Bronchial epithelial cell (primary cell): Measurements from ENCODE around the gene TRABD2B. TPM values are rescaled to one million over a fixed set of nuclear protein-coding genes. Genes with fewer than 3 reads are reported as not detected.

ENCODE experiments used
- DNase-seq: peaks from one replicate; pipeline ENCODE4 v3.0.0-alpha.2; 2010; ENCODE audit warnings: low read depth
- FAIRE-seq: peaks from 2 replicates; lab custom pipeline; 2011; peaks lifted over from hg19 to GRCh38; lab: Jason Lieb, UNC
- H3K27me3 ChIP-seq: 2 replicates; pipeline ENCODE4 v1.5.1; 2011; ENCODE audit warnings: low read length; ENCODE audit not compliant: control insufficient read depth, insufficient read depth
- H3K36me3 ChIP-seq: 2 replicates; pipeline ENCODE4 v1.5.1; 2011; ENCODE audit warnings: low read length; ENCODE audit not compliant: control insufficient read depth, insufficient read depth
- H3K4me3 ChIP-seq: 2 replicates; pipeline ENCODE4 v1.5.1; 2011; ENCODE audit warnings: mild to moderate bottlenecking, low read depth, low read length, control low read depth
- CTCF ChIP-seq: IDR thresholded peaks from 2 replicates; pipeline ENCODE4 v1.5.1; 2011; ENCODE audit warnings: mild to moderate bottlenecking, moderate library complexity, low read length, control low read depth, inconsistent platforms; ENCODE audit not compliant: insufficient read depth, severe bottlenecking
- total RNA-seq: library from RNA; depleted of rRNA; stranded (reverse); fragments of >200 nt; gene quantifications from 2 replicates; pipeline ENCODE4 v1.2.1, GENCODE V29; 2014

The TRABD2B gene
- total RNA-seq, 1 donor from 2014 or later = under 0.01 TPM

- TF ChIP-seq CTCF = no peak
- H3K4me3 ChIP-seq = no peak overlapping the region
- no peak for FAIRE-seq
- no peaks in the 10 kb centered on the region for H3K27me3 ChIP-seq
- DNase-seq = no peak
- H3K36me3 ChIP-seq = no peaks in the 10 kb centered on the region
Observed at GRCh38 chr1:47803815-47804501, 193.2 kb downstream of the TRABD2B start.

GRCh38 chr1:47797575-47797974 lies 199.6 kb downstream of the TRABD2B start:
- H3K4me3 ChIP-seq = no peak overlapping the region
- FAIRE-seq (no peak), DNase-seq (no peak)
- no peaks in the 10 kb centered on the region for H3K27me3 ChIP-seq
- no peaks in the 10 kb centered on the region for H3K36me3 ChIP-seq
- TF ChIP-seq CTCF = no peak

GRCh38 chr1:47796626-47797025 lies 200.6 kb downstream of the TRABD2B start:
- Histone ChIP-seq H3K36me3 (no peaks in the 10 kb centered on the region), H3K27me3 (no peaks in the 10 kb centered on the region), H3K4me3 (no peak overlapping the region)
- no peak for TF ChIP-seq CTCF
- FAIRE-seq (peak; percentile 28), DNase-seq (peak; percentile 92)

- no peak for DNase-seq
- no peak overlapping the region for H3K4me3 ChIP-seq
- TF ChIP-seq CTCF = no peak
- no peaks in the 10 kb centered on the region for H3K36me3 ChIP-seq
- FAIRE-seq = peak; percentile 13
- H3K27me3 ChIP-seq = no peaks in the 10 kb centered on the region
Observed at GRCh38 chr1:47795102-47795501, 202.1 kb downstream of the TRABD2B start.

GRCh38 chr1:47794530-47794929 lies 202.7 kb downstream of the TRABD2B start:
- H3K36me3 ChIP-seq = no peaks in the 10 kb centered on the region
- DNase-seq = no peak
- TF ChIP-seq CTCF = no peak
- no peaks in the 10 kb centered on the region for H3K27me3 ChIP-seq
- no peak for FAIRE-seq
- H3K4me3 ChIP-seq = no peak overlapping the region

- TF ChIP-seq CTCF = no peak
- FAIRE-seq = no peak
Observed at GRCh38 chr1:47794081-47794480, 203.1 kb downstream of the TRABD2B start.

More at GRCh38 chr1:47794081-47794480, 203.1 kb downstream of the TRABD2B start:
- no peak overlapping the region for H3K4me3 ChIP-seq
- no peak for DNase-seq
- no peaks in the 10 kb centered on the region for H3K36me3 ChIP-seq
- H3K27me3 ChIP-seq = no peaks in the 10 kb centered on the region
